Esophagus muscularis mucosa (tissue), 4 donors: ENCODE data around the gene PDIA6. TPM values are rescaled to one million over a fixed set of nuclear protein-coding genes. Genes with fewer than 3 reads are reported as not detected.

Source experiments
- DNase-seq: peaks from one replicate; pipeline ENCODE4 v3.0.0-alpha.2; 2017; ENCODE audit errors: extremely low spot score
- H3K27ac ChIP-seq, 4 donors: fragments of 200-600 bp; sonication (generic); replicated peaks in 1 of 4; 1 replicate in 3 of 4; 2 replicates in 1 of 4; pipeline ENCODE4 v1.5.1; 2016 to 2019; ENCODE audit warnings: mild to moderate bottlenecking in 1 of 4
- H3K27me3 ChIP-seq, 4 donors: fragments of 200-600 bp; sonication (generic); one replicate each; pipeline versions ENCODE4 v1.5.1 to v1.6.0; 2016 to 2019
- H3K36me3 ChIP-seq, 4 donors: fragments of 200-600 bp; sonication (generic); one replicate each; pipeline ENCODE4 v1.5.1; 2016 to 2019
- H3K4me1 ChIP-seq, 4 donors: fragments of 200-600 bp; sonication (generic); one replicate each; pipeline ENCODE4 v1.5.1; 2016 to 2019
- H3K4me3 ChIP-seq, 4 donors: fragments of 200-600 bp; sonication (generic); 1 replicate in 2 of 4; 2 replicates in 2 of 4; pipeline ENCODE4 v1.5.1; 2016 to 2019; ENCODE audit warnings: mild to moderate bottlenecking in 4 of 4, moderate library complexity in 1 of 4
- H3K9me3 ChIP-seq, 4 donors: fragments of 200-600 bp; sonication (generic); 1 replicate in 3 of 4; 2 replicates in 1 of 4; pipeline ENCODE4 v1.5.1; 2016 to 2019
- CTCF ChIP-seq, 3 experiments: fragments of 200-600 bp in 2 of 3; fragments of 450-650 bp in 1 of 3; sonication (generic) in 2 of 3; IDR thresholded peaks; one replicate each; pipeline ENCODE4 v1.5.1; 2017 to 2019; ENCODE audit warnings: antibody characterized with exemption in 3 of 3, mild to moderate bottlenecking in 2 of 3, moderate library complexity in 1 of 3
- EP300 ChIP-seq: sonication (generic); formaldehyde crosslinking; IDR thresholded peaks from one replicate; pipeline ENCODE4 v1.6.1; 2017; ENCODE audit warnings: antibody characterized with exemption
- POLR2A ChIP-seq: fragments of 450-650 bp; IDR thresholded peaks from one replicate; pipeline ENCODE4 v1.6.1; 2017; ENCODE audit warnings: antibody characterized with exemption, moderate library complexity, mild to moderate bottlenecking, low read depth
- POLR2AphosphoS5 ChIP-seq, 2 donors: sonication (generic); formaldehyde crosslinking; IDR thresholded peaks; one replicate each; pipeline ENCODE4 v1.6.1; 2017; ENCODE audit warnings: antibody characterized with exemption in 2 of 2
- whole genome bisulfite sequencing: methylation state at CpG from one replicate; pipeline ENCODE4 v1.1.5; 2018; 5-methylcytosine and 5-hydroxymethylcytosine counted together
- intact Hi-C: fragments of 100-400 bp; cut with DNase I; formaldehyde crosslinking; loops from one replicate; pipeline ENCODE4 v1.15.1; 2023
- total RNA-seq, 4 donors: library from RNA; depleted of rRNA; stranded (reverse); fragments of >200 nt; gene quantifications; one replicate each; pipeline versions ENCODE4 v1.1.0 to v1.2.1, GENCODE V29; 2016

Gene PDIA6
- total RNA-seq, 4 donors from 2014 or later = 64.8 to 99.7 (median 85.3) TPM

DNA sequence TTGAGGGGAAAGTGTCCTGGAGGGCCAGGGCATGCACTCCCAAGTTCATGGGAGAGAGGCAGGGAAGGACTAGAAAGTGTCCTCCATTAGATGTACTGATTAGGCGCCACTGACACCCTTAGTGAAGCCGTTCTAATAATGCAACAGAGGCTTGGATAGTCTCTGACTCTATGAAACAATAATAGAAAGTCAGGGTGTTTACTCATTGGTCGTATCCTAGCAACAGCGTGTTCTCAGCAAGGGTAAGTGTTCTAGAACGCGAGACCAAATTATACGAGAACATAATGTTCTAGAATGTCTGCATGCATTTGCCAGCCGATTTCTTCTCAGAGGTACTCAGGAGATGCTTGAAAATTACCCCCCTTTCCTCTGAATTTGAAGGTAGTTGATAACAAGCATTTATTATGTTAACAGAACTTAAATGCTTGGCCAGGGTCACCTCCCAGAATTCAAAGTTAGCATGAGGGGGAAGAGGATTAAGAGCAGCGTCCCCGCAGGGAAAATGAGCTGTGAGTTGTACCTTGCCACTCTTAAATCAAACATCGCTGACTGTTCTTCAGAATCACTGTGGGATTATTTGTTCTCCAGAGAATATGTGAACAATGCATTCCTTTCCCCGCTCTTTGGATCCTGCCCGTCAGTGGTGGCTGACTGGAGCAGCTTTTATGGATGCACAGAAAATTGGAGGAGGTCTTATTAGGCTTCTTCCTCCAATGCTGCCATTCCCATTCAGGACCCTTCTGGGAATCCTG is 33.7 kb upstream of the PDIA6 start:
- intact Hi-C loops = no loop called here
- Histone ChIP-seq H3K4me3 (peak overlapping the region; percentile 15 to 56 (median 42)), H3K27me3 (no peaks in the 10 kb centered on the region), H3K27ac (peak overlapping the region; percentile 91 to 95 (median 92)), H3K36me3 (no peaks in the 10 kb centered on the region), H3K9me3 (peaks cover 0 to 16% (median 9%) of the 10 kb centered on the region in 4 donors), H3K4me1 (peaks cover 13 to 44% (median 30%) of the 10 kb centered on the region in 4 donors)
- TF ChIP-seq EP300 (peak; percentile 81), POLR2AphosphoS5 (IDR thresholded peaks at IDR 0.05) (peak; percentile 39 to 94), POLR2A (no peak), CTCF (IDR thresholded peaks at IDR 0.05) (no peak)
- WGBS = 60% methylated on average over 13 of the region's 13 CpGs
- DNase-seq = no peak

DNA sequence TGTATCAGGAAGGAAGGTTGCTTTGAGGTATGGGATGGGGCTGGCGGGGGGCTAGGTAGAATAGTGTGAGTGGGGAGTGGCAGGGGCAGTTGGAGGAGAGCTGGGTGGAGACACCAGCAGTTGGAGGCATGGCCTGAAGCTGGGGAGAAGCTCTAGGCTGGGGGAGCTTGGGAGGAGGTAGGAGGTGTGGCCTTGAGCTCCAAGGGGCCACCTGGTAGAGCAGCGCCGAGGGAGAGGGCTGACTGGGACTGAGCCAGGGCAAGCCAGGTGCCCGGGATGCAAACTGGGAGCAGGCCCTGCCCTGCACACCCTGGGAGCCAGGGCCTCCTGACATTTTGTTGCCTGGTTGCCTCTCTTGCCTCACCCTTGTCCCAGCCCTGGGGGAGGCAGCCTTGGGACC is 33.1 kb upstream of the PDIA6 start:
- Histone ChIP-seq H3K27me3 (peaks cover 0 to 6% (median 0%) of the 10 kb centered on the region in 4 donors), H3K4me1 (peaks cover 13 to 44% (median 30%) of the 10 kb centered on the region in 4 donors), H3K27ac (peak overlapping the region; percentile 91 to 95 (median 92)), H3K9me3 (peaks cover 0 to 22% (median 15%) of the 10 kb centered on the region in 4 donors), H3K36me3 (no peaks in the 10 kb centered on the region), H3K4me3 (peak overlapping the region; percentile 15 to 56 (median 42))
- intact Hi-C loops = no loop called here
- 89% methylated on average over 4 of the region's 4 CpGs for WGBS
- DNase-seq = no peak
- no peak for TF ChIP-seq POLR2AphosphoS5 (IDR thresholded peaks at IDR 0.05)
- no peak for TF ChIP-seq POLR2A
- TF ChIP-seq CTCF (IDR thresholded peaks at IDR 0.05) = no peak
- TF ChIP-seq EP300 = no peak

GRCh38 chr2:10844097-10844496 is 31.5 kb upstream of the PDIA6 start:
- peaks cover 0 to 6% (median 0%) of the 10 kb centered on the region in 4 donors for H3K27me3 ChIP-seq
- peak overlapping the region; percentile 15 to 56 (median 42) for H3K4me3 ChIP-seq
- no peaks in the 10 kb centered on the region for H3K36me3 ChIP-seq
- H3K27ac ChIP-seq = peak overlapping the region; percentile 91 to 95 (median 92)
- intact Hi-C loops = no loop called here
- DNase-seq = no peak
- peaks cover 0 to 31% (median 18%) of the 10 kb centered on the region in 4 donors for H3K9me3 ChIP-seq
- TF ChIP-seq POLR2AphosphoS5 (IDR thresholded peaks at IDR 0.05) (peak; percentile 71 to 90), CTCF (IDR thresholded peaks at IDR 0.05) (no peak), POLR2A (no peak), EP300 (peak; percentile 9)
- WGBS = 34% methylated on average over 11 of the region's 12 CpGs
- H3K4me1 ChIP-seq = peaks cover 13 to 44% (median 27%) of the 10 kb centered on the region in 4 donors

DNA sequence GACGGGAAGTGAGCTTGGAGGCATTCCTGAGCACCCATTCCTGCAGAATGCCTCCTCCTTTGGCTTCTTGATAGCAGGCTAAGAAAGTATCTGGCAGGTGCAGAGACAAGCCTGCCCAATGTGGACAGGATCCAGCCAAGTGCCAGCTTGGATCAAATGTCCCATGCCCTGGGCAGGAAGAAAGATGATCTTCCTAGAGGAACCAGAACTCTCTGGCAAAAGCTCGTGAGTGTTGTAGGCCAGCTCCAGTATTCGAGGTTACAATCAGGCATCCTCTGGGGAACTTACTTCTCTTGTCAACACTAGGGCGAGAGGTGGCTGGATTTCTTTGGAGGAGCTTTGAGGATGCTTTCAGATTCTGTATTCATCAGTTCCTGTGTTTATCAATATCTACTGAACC is 29.9 kb upstream of the PDIA6 start:
- TF ChIP-seq EP300 (no peak), POLR2AphosphoS5 (IDR thresholded peaks at IDR 0.05) (no peak)
- no peaks in the 10 kb centered on the region for H3K36me3 ChIP-seq
- H3K4me1 ChIP-seq = peaks cover 9 to 31% (median 24%) of the 10 kb centered on the region in 4 donors
- intact Hi-C loops = no loop called here
- H3K27ac ChIP-seq = peak overlapping the region in 1 of 4 donors; percentile 95
- peaks cover 0 to 12% (median 0%) of the 10 kb centered on the region in 4 donors for H3K27me3 ChIP-seq
- H3K9me3 ChIP-seq = peaks cover 0 to 31% (median 18%) of the 10 kb centered on the region in 4 donors
- H3K4me3 ChIP-seq = no peak overlapping the region
- DNase-seq = no peak
- 79% methylated on average over 4 of the region's 4 CpGs for WGBS

DNA sequence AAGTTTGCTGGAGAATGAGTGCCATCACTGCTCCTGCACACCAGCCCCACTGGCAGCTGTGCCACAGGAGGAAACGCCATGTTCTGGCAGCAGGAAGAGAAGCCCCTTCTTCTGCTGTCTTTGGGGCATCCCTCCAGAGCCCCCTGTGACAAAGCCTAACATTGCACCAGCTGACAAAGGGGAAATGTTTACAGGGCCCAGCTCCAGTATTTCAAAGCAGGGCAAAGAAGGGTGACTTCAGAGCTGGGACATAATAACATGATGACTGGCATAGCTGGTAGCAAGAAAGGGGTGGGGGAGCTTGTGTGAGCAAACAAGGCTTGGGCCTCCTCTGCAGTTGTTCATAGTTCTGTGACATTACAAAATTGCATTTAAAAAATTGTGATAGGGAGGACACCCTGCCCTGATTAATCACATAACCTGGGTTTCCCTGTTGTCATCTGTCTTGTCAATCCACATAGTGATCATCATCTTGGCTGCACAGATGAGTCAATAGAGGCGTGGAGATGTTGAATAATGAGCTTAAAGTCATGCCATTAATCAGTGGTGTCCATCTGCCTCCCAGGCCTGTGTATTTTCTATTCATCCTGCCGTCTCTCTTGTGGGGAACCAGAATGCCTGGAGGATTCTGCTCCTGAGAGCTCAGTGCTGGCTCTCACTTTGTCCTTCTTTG is 29.1 kb upstream of the PDIA6 start:
- Histone ChIP-seq H3K9me3 (peaks cover 0 to 31% (median 18%) of the 10 kb centered on the region in 4 donors), H3K4me1 (peaks cover 7 to 23% (median 17%) of the 10 kb centered on the region in 4 donors), H3K4me3 (no peak overlapping the region), H3K27me3 (peaks cover 0 to 12% (median 0%) of the 10 kb centered on the region in 4 donors), H3K27ac (no peak overlapping the region), H3K36me3 (no peaks in the 10 kb centered on the region)
- DNase-seq = no peak
- intact Hi-C loops = no loop called here
- TF ChIP-seq EP300 = no peak
- TF ChIP-seq POLR2AphosphoS5 (IDR thresholded peaks at IDR 0.05) = no peak
- TF ChIP-seq POLR2A = no peak
- no peak for TF ChIP-seq CTCF (IDR thresholded peaks at IDR 0.05)
- WGBS = 62% methylated on average over 3 of the region's 3 CpGs
